Sigmoid colon (tissue), 7 donors: ENCODE results near the gene PROSER3. TPM values are rescaled to one million over a fixed set of nuclear protein-coding genes. Genes with fewer than 3 reads are reported as not detected.

Source experiments
- DNase-seq: peaks from one replicate; pipeline ENCODE4 v3.0.0-alpha.2; 2019
- H3K27ac ChIP-seq, 4 donors: fragments of 200-600 bp; sonication (generic); one replicate each; pipeline ENCODE4 v1.5.1; 2016 to 2019; ENCODE audit warnings: mild to moderate bottlenecking in 1 of 4
- H3K27me3 ChIP-seq, 3 donors: fragments of 200-600 bp; sonication (generic); one replicate each; pipeline ENCODE4 v1.5.1; 2019; ENCODE audit warnings: mild to moderate bottlenecking in 1 of 3
- H3K36me3 ChIP-seq, 4 donors: fragments of 200-600 bp; sonication (generic); one replicate each; pipeline ENCODE4 v1.5.1; 2016 to 2019
- H3K4me1 ChIP-seq, 4 donors: fragments of 200-600 bp; sonication (generic); one replicate each; pipeline ENCODE4 v1.5.1; 2017 to 2019
- H3K4me3 ChIP-seq, 4 donors: fragments of 200-600 bp; sonication (generic); one replicate each; pipeline ENCODE4 v1.5.1; 2017 to 2019; ENCODE audit warnings: mild to moderate bottlenecking in 2 of 4, moderate library complexity in 1 of 4
- H3K9me3 ChIP-seq, 4 donors: fragments of 200-600 bp in 3 of 4; sonication (generic) in 3 of 4; one replicate each; pipeline versions ENCODE4 v1.5.1 to v1.6.1; 2013 to 2019
- CTCF ChIP-seq, 4 experiments: fragments of 450-650 bp in 3 of 4; fragments of 200-600 bp in 1 of 4; IDR thresholded peaks; one replicate each; pipeline ENCODE4 v1.5.1; 2016 to 2019; ENCODE audit warnings: antibody characterized with exemption in 4 of 4, mild to moderate bottlenecking in 3 of 4, moderate library complexity in 2 of 4
- EP300 ChIP-seq, 4 donors: sonication (generic); formaldehyde crosslinking; IDR thresholded peaks; one replicate each; pipeline ENCODE4 v1.6.1; 2017; ENCODE audit warnings: antibody characterized with exemption in 4 of 4
- POLR2A ChIP-seq, 2 donors: fragments of 450-650 bp; IDR thresholded peaks; one replicate each; pipeline ENCODE4 v1.6.1; 2016; ENCODE audit warnings: antibody characterized with exemption in 2 of 2, mild to moderate bottlenecking in 2 of 2, moderate library complexity in 2 of 2
- POLR2AphosphoS5 ChIP-seq, 4 donors: sonication (generic); formaldehyde crosslinking; IDR thresholded peaks; one replicate each; pipeline ENCODE4 v1.6.1; 2017; ENCODE audit warnings: antibody characterized with exemption in 4 of 4
- WGBS, 2 donors: extraction: QIAGEN DNeasy Blood & Tissue Kit; methylation state at CpG; one replicate each; pipeline ENCODE4 v1.1.7; 2013; 5-methylcytosine and 5-hydroxymethylcytosine counted together
- intact Hi-C: fragments of 100-400 bp; cut with DNase I; formaldehyde crosslinking; loops from one replicate; pipeline ENCODE4 v1.15.1; 2023
- polyA plus RNA-seq, 3 donors: library from polyadenylated mRNA; stranded (reverse); fragments of 200-250 nt; gene quantifications; one replicate each; pipeline ENCODE4 v1.2.3, GENCODE V29; 2013
- total RNA-seq, 4 donors: library from RNA; depleted of rRNA; stranded (reverse); fragments of >200 nt; gene quantifications; one replicate each; pipeline ENCODE4 v1.1.0, GENCODE V29; 2016
- donor health status: healthy with polysubstance abuse.
- donor health status: Bipolar disorder and iron deficiency.
- donor health status: healthy.

The PROSER3 gene
- total and polyA plus RNA-seq, 7 donors = 2.4 to 16.5 (median 5.0) TPM

- 92% methylated on average over 25 of the region's 25 CpGs for WGBS, 2 donors
- H3K4me3 ChIP-seq = no peak overlapping the region
- no peak overlapping the region for H3K27ac ChIP-seq
- intact Hi-C loops = no loop called here
- H3K27me3 ChIP-seq = no peaks in the 10 kb centered on the region
- TF ChIP-seq EP300 (IDR thresholded peaks at IDR 0.05) (no peak), CTCF (IDR thresholded peaks at IDR 0.05) (no peak), POLR2AphosphoS5 (IDR thresholded peaks at IDR 0.05) (no peak), POLR2A (IDR thresholded peaks at IDR 0.05) (no peak)
- DNase-seq = no peak
- no peaks in the 10 kb centered on the region for H3K4me1 ChIP-seq
- no peaks in the 10 kb centered on the region for H3K9me3 ChIP-seq
- H3K36me3 ChIP-seq = peaks cover 44 to 97% (median 71%) of the 10 kb centered on the region in 4 donors
Observed at GRCh38 chr19:35732540-35733179, 25.3 kb upstream of the PROSER3 start.

- intact Hi-C loops = no loop called here
- no peaks in the 10 kb centered on the region for H3K27me3 ChIP-seq
- DNase-seq = no peak
- no peak overlapping the region for H3K4me3 ChIP-seq
- no peaks in the 10 kb centered on the region for H3K9me3 ChIP-seq
- H3K4me1 ChIP-seq = no peaks in the 10 kb centered on the region
- no peak overlapping the region for H3K27ac ChIP-seq
- peaks cover 46 to 97% (median 69%) of the 10 kb centered on the region in 4 donors for H3K36me3 ChIP-seq
- 90 to 93% methylated on average over 35 of the region's 35 CpGs for WGBS, 2 donors
- no peak for TF ChIP-seq CTCF (IDR thresholded peaks at IDR 0.05)
- no peak for TF ChIP-seq EP300 (IDR thresholded peaks at IDR 0.05)
- no peak for TF ChIP-seq POLR2AphosphoS5 (IDR thresholded peaks at IDR 0.05)
- TF ChIP-seq POLR2A (IDR thresholded peaks at IDR 0.05) = no peak
Observed at GRCh38 chr19:35733180-35734125, 24.5 kb upstream of the PROSER3 start.

- no peak overlapping the region for H3K27ac ChIP-seq
- no peaks in the 10 kb centered on the region for H3K9me3 ChIP-seq
- peaks cover 49 to 95% (median 65%) of the 10 kb centered on the region in 4 donors for H3K36me3 ChIP-seq
- TF ChIP-seq EP300 (IDR thresholded peaks at IDR 0.05) = no peak
- TF ChIP-seq CTCF (IDR thresholded peaks at IDR 0.05) = no peak
- no peak for TF ChIP-seq POLR2A (IDR thresholded peaks at IDR 0.05)
- no peak for TF ChIP-seq POLR2AphosphoS5 (IDR thresholded peaks at IDR 0.05)
- peaks cover 0 to 2% (median 0%) of the 10 kb centered on the region in 4 donors for H3K4me1 ChIP-seq
- H3K4me3 ChIP-seq = no peak overlapping the region
- no peak for DNase-seq
- intact Hi-C loops = no loop called here
- H3K27me3 ChIP-seq = no peaks in the 10 kb centered on the region
- WGBS, 2 donors = 93 to 96% methylated on average over 8 of the region's 8 CpGs
Observed at GRCh38 chr19:35734273-35734672, 23.7 kb upstream of the PROSER3 start.

GRCh38 chr19:35734889-35735288 lies 23.1 kb upstream of the PROSER3 start:
- intact Hi-C loops = no loop called here
- Histone ChIP-seq H3K4me3 (no peak overlapping the region), H3K9me3 (no peaks in the 10 kb centered on the region), H3K27ac (no peak overlapping the region), H3K4me1 (peaks cover 0 to 8% (median 5%) of the 10 kb centered on the region in 4 donors), H3K27me3 (no peaks in the 10 kb centered on the region), H3K36me3 (peaks cover 43 to 89% (median 58%) of the 10 kb centered on the region in 4 donors)
- 88 to 90% methylated on average over 5 of the region's 5 CpGs for WGBS, 2 donors
- no peak for DNase-seq
- no peak for TF ChIP-seq EP300 (IDR thresholded peaks at IDR 0.05)
- no peak for TF ChIP-seq POLR2AphosphoS5 (IDR thresholded peaks at IDR 0.05)
- no peak for TF ChIP-seq POLR2A (IDR thresholded peaks at IDR 0.05)
- no peak for TF ChIP-seq CTCF (IDR thresholded peaks at IDR 0.05)
